GM19099 (cell line): ENCODE data around the gene DGKD.

Experiments used
- POLR2A ChIP-seq: IDR thresholded peaks from 3 replicates; pipeline ENCODE4 v1.6.1; 2011; ENCODE audit warnings: low read depth; ENCODE audit not compliant: insufficient read length; ENCODE audit errors: extremely low read depth

Gene DGKD

GRCh38 chr2:233328922-233329321 is 25.4 kb upstream of the DGKD start:
- TF ChIP-seq POLR2A, result no peak

GRCh38 chr2:233329489-233330135 is 24.7 kb upstream of the DGKD start:
- no peak for TF ChIP-seq POLR2A

GRCh38 chr2:233331536-233331935 is 22.8 kb upstream of the DGKD start:
- no peak for TF ChIP-seq POLR2A

GRCh38 chr2:233332125-233332524 is 22.2 kb upstream of the DGKD start:
- TF ChIP-seq POLR2A, result no peak

- TF ChIP-seq POLR2A, result no peak
Measured at GRCh38 chr2:233334915-233335314, 19.4 kb upstream of the DGKD start.

GRCh38 chr2:233336541-233336940 is 17.8 kb upstream of the DGKD start:
- TF ChIP-seq POLR2A, result no peak

GRCh38 chr2:233338046-233338445 is 16.2 kb upstream of the DGKD start:
- no peak for TF ChIP-seq POLR2A

GRCh38 chr2:233338812-233339368 is 15.4 kb upstream of the DGKD start:
- TF ChIP-seq POLR2A, result no peak

- no peak for TF ChIP-seq POLR2A
Measured at GRCh38 chr2:233339427-233339826, 14.9 kb upstream of the DGKD start.

GRCh38 chr2:233341296-233341695 is 13.0 kb upstream of the DGKD start:
- TF ChIP-seq POLR2A, result no peak

- no peak for TF ChIP-seq POLR2A
Measured at GRCh38 chr2:233342301-233342700, 12.0 kb upstream of the DGKD start.

- TF ChIP-seq POLR2A, result no peak
Measured at GRCh38 chr2:233343171-233343705, 11.1 kb upstream of the DGKD start.

- no peak for TF ChIP-seq POLR2A
Measured at GRCh38 chr2:233346376-233346775, 7.9 kb upstream of the DGKD start.

GRCh38 chr2:233346930-233347329 is 7.4 kb upstream of the DGKD start:
- no peak for TF ChIP-seq POLR2A

GRCh38 chr2:233349005-233349998 is 5.0 kb upstream of the DGKD start:
- TF ChIP-seq POLR2A, result no peak
